Neutrophil (primary cell): Measurements from ENCODE around the gene CPAMD8.

Experiments used
- H3K27ac ChIP-seq: fragments of 200-600 bp; sonication (generic); 2 replicates; pipeline ENCODE4 v1.5.1; 2016; ENCODE audit warnings: mild to moderate bottlenecking, moderate library complexity
- H3K27me3 ChIP-seq: fragments of 200-600 bp; sonication (generic); 2 replicates; pipeline ENCODE4 v1.6.0; 2016; ENCODE audit warnings: mild to moderate bottlenecking
- H3K36me3 ChIP-seq: fragments of 200-600 bp; sonication (generic); 2 replicates; pipeline ENCODE4 v1.5.1; 2017
- H3K4me1 ChIP-seq, 2 experiments: fragments of 200-600 bp in 1 of 2; sonication (generic) in 1 of 2; 1 replicate in 1 of 2; 2 replicates in 1 of 2; pipeline versions ENCODE4 v1.5.1 to v1.6.1; 2013 to 2016; ENCODE audit warnings: low read depth in 1 of 2, low read length in 1 of 2, mild to moderate bottlenecking in 1 of 2, moderate library complexity in 1 of 2; ENCODE audit not compliant: control insufficient read depth in 1 of 2, insufficient read depth in 1 of 2
- H3K4me3 ChIP-seq, 2 experiments: fragments of 200-600 bp in 1 of 2; sonication (generic) in 1 of 2; 1 replicate in 1 of 2; 2 replicates in 1 of 2; pipeline ENCODE4 v1.5.1; 2013 to 2016; ENCODE audit warnings: low read depth in 1 of 2, low read length in 1 of 2, mild to moderate bottlenecking in 1 of 2, moderate library complexity in 1 of 2
- H3K9me3 ChIP-seq: fragments of 200-600 bp; sonication (generic); 2 replicates; pipeline ENCODE4 v1.5.1; 2016
- TF ChIP-seq, protein P1 (sequence below): fragments of 200-600 bp; sonication (generic); IDR thresholded peaks from 2 replicates; pipeline ENCODE4 v1.5.1; 2016; ENCODE audit warnings: antibody characterized with exemption

Gene CPAMD8

DNA sequence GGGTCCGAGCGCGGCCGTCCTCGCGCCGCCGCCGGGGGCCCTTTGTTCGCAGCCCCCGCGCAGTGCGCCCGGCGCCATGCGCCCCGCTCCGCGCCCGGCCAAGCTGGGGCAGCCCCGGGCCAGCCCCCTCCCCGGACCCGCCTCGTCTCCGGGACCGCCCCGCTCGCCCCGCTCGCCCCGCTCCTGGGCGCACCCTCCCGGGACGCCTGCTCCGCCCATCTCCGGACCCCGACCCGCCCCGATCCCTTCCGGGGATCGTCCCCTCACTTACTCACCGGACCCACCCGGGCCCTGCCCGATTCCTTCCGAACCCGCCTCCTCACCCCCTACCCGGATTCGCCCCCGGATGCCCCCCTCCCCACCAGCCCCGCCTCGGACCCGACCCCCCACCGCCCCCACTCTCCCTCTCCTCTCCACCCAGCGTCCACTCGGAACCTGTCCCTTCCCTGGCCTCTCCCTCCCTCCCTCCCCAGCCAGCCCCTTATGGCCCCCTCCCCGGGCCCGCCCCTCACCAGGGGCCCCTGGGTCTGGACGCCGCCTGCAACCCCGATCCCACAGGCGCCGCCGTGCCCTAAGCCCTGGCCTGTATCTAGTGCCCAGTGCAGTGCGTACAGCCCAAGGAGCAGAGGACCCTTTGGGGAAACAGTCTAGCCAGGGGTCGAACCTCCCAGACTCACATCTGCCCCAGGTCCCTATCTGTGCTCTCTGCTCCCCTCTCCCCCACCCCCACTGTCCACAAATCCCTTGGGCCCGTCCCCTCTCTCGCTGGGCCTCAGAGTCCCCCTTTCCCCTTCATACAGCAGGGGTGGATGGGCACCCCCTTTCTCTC, at the start of gene CPAMD8:
Gene CPAMD8 (minus strand): TSS at position 105 of the 829 bp plus-strand sequence. CDS start 168 bp downstream, outside the sequence.
- H3K4me1 ChIP-seq: peaks cover 7 to 8% of the 10 kb centered on the region in 2 experiments
- H3K27me3 ChIP-seq: peaks cover 82% of the 10 kb centered on the region
- H3K9me3 ChIP-seq: no peaks in the 10 kb centered on the region
- TF ChIP-seq, protein P1, sequence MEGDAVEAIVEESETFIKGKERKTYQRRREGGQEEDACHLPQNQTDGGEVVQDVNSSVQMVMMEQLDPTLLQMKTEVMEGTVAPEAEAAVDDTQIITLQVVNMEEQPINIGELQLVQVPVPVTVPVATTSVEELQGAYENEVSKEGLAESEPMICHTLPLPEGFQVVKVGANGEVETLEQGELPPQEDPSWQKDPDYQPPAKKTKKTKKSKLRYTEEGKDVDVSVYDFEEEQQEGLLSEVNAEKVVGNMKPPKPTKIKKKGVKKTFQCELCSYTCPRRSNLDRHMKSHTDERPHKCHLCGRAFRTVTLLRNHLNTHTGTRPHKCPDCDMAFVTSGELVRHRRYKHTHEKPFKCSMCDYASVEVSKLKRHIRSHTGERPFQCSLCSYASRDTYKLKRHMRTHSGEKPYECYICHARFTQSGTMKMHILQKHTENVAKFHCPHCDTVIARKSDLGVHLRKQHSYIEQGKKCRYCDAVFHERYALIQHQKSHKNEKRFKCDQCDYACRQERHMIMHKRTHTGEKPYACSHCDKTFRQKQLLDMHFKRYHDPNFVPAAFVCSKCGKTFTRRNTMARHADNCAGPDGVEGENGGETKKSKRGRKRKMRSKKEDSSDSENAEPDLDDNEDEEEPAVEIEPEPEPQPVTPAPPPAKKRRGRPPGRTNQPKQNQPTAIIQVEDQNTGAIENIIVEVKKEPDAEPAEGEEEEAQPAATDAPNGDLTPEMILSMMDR: no peak
- H3K36me3 ChIP-seq: no peaks in the 10 kb centered on the region
- H3K27ac ChIP-seq: no peak within 1 kb of the TSS
- peak within 1 kb of the TSS in 1 of 2 experiments; percentile 17 for H3K4me3 ChIP-seq

DNA sequence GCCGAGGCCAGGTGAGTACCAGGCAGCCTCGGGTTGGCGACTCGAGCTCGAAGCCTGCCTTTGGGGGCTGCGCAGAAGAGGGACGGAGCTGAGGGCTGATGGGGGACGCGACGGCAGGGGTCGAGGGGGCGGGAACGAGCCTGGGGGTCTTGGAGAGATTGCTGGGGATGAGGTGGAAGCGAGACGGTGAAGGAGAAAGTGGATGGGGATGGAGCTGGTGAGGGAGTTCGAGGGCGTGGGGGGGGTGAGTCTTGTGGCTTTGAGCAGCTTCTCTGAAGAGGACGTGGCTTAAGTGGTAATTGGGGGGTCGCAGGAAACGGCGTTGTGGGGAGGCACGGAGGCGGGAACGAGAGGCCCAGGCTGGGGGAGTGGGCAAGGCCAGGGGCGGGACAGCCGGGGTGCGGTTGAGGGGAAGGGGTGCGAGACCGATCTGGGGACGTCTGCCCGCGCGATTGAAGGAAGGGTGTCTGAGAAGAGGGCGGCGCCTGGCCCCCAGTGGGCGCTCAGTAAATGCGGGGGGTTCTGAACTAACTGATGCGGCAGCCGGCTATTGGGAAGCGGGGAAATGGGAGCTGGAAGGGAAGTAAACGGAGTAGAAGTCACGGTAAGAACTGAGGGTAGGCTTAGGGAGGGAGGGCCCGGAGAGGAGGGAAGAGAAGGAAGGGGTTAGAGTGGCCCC, 49.4 kb upstream of the CPAMD8 start:
- H3K27ac ChIP-seq: peak overlapping the region; percentile 93
- no peaks in the 10 kb centered on the region for H3K9me3 ChIP-seq
- peaks cover 23% of the 10 kb centered on the region for H3K36me3 ChIP-seq
- H3K27me3 ChIP-seq: no peaks in the 10 kb centered on the region
- H3K4me1 ChIP-seq: peaks cover 51 to 56% of the 10 kb centered on the region in 2 experiments
- peak overlapping the region; percentile 91 to 92 for H3K4me3 ChIP-seq
- TF ChIP-seq, protein P1: no peak

DNA sequence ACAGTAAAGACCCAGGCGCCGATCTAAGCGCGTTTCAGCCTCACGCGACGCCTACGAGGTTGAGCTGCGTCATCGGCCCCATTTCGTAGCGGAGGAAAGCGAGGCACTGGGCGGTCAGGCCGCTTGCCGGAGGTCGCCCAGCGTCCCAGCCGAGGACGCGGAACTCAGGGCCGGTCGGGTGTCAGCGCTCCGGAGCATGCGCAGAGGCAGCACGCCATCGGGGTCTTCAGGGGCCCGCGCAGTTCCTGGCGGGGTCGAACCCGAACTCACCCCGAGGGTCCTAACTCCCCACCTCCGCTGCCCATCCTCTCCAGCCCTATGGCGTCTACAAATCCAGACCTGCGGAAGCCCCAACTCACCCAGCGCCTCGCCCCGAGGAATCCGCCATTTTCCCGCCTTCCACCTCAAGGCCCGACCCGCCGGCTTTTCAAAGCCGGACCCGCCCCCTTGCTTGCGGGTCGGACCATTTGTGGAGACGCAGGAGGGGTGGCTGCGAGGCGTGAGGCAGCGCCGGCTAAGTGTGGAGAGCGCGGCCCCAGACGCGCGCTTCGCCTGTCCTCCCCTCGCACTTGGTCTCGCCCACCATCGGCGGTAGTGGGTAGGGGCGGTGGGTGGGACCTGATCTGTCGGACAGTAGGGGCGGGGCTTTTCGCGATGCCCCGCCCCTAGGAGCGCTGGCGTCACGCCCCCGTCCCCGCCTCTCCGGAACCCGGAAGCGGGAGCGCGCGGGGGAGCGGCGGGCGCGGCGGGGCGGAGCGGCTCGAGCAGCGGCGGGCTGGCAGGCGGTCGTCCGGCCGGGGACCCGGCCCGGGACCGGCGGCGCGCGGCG, 48.6 kb upstream of the CPAMD8 start, which contains the start of the genes HAUS8 and MYO9B:
Gene HAUS8 (minus strand): TSS at position 418 of the 829 bp plus-strand sequence. CDS start 30 bp downstream, at position 388.
Gene MYO9B (plus strand): TSS at position 743 of the 829 bp plus-strand sequence. CDS start 25,941 bp downstream, outside the sequence.
- Histone ChIP-seq H3K9me3 (no peaks in the 10 kb centered on the region), H3K27ac (peak within 1 kb of the TSS; percentile 93), H3K36me3 (peaks cover 21% of the 10 kb centered on the region), H3K27me3 (no peaks in the 10 kb centered on the region), H3K4me1 (peaks cover 54% of the 10 kb centered on the region in 2 experiments), H3K4me3 (peak within 1 kb of the TSS; percentile 91 to 92)
- TF ChIP-seq, protein P1: peak; percentile 35

DNA sequence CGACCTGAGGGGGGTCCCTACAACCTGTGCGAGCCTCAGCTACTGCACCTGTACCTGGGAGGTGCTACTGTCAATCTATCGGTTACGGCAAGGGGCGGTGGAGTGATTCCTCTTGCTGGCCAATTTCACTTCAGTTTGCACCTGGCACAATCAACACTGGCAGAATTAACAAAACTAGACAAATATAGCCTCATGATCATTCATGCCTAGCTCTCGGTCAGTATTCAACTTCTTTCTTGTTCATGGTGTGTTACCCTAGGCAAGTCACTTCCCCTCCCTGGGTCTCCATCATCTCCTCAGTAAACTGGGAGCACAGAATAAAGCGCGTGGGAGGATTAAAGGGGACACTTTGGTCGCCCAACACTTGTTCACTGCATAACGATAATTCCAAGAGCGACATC, 48.0 kb upstream of the CPAMD8 start:
- H3K4me3 ChIP-seq: peak overlapping the region; percentile 91 to 92
- H3K27me3 ChIP-seq: no peaks in the 10 kb centered on the region
- no peaks in the 10 kb centered on the region for H3K9me3 ChIP-seq
- TF ChIP-seq, protein P1: no peak
- peak overlapping the region; percentile 93 for H3K27ac ChIP-seq
- H3K36me3 ChIP-seq: peaks cover 15% of the 10 kb centered on the region
- H3K4me1 ChIP-seq: peaks cover 48 to 53% of the 10 kb centered on the region in 2 experiments
